Activated T-cell treated with anti-CD3 and anti-CD28 coated beads for 48 hours (primary cell): ENCODE results near the gene FYCO1.

Experiments used
- DNase-seq: peaks from one replicate; pipeline ENCODE4 v3.0.0-alpha.2; 2020; ENCODE audit warnings: low read depth

FYCO1 gene

GRCh38 chr3:45965253-45965652 is 30.4 kb downstream of the FYCO1 start:
- DNase-seq, result no peak

- peak; percentile 50 for DNase-seq
Measured at GRCh38 chr3:45964139-45964538, 31.5 kb downstream of the FYCO1 start.

- DNase-seq, result no peak
Measured at GRCh38 chr3:45962033-45962432, 33.6 kb downstream of the FYCO1 start.

GRCh38 chr3:45960289-45960688 is 35.3 kb downstream of the FYCO1 start:
- DNase-seq, result no peak

- no peak for DNase-seq
Measured at GRCh38 chr3:45959201-45959600, 36.4 kb downstream of the FYCO1 start.

GRCh38 chr3:45958321-45958791 is 37.3 kb downstream of the FYCO1 start:
- DNase-seq, result no peak

- DNase-seq, result no peak
Measured at GRCh38 chr3:45957586-45957985, 38.0 kb downstream of the FYCO1 start.

GRCh38 chr3:45955706-45956105 is 39.9 kb downstream of the FYCO1 start:
- DNase-seq, result no peak

- DNase-seq, result no peak
Measured at GRCh38 chr3:45955017-45955647, 40.5 kb downstream of the FYCO1 start.

GRCh38 chr3:45954306-45954705 is 41.3 kb downstream of the FYCO1 start:
- DNase-seq, result no peak

- no peak for DNase-seq
Measured at GRCh38 chr3:45953536-45953935, 42.1 kb downstream of the FYCO1 start.

GRCh38 chr3:45952456-45952855 is 43.2 kb downstream of the FYCO1 start:
- no peak for DNase-seq

- no peak for DNase-seq
Measured at GRCh38 chr3:45951946-45952345, 43.7 kb downstream of the FYCO1 start.

GRCh38 chr3:45950686-45951600 is 44.7 kb downstream of the FYCO1 start:
- DNase-seq, result peak; percentile 51

GRCh38 chr3:45950131-45950530 is 45.5 kb downstream of the FYCO1 start:
- no peak for DNase-seq

- no peak for DNase-seq
Measured at GRCh38 chr3:45949432-45949831, 46.2 kb downstream of the FYCO1 start.

- DNase-seq, result no peak
Measured at GRCh38 chr3:45948881-45949280, 46.7 kb downstream of the FYCO1 start.

- DNase-seq, result no peak
Measured at GRCh38 chr3:45948311-45948781, 47.3 kb downstream of the FYCO1 start.

GRCh38 chr3:45947361-45947760 is 48.3 kb downstream of the FYCO1 start:
- no peak for DNase-seq

GRCh38 chr3:45946875-45947274 is 48.7 kb downstream of the FYCO1 start:
- no peak for DNase-seq

GRCh38 chr3:45946307-45946706 is 49.3 kb downstream of the FYCO1 start:
- no peak for DNase-seq

- no peak for DNase-seq
Measured at GRCh38 chr3:45944830-45945620, 50.6 kb downstream of the FYCO1 start.
